ENCODE data around the gene OR2B6. TPM values are rescaled to one million over a fixed set of nuclear protein-coding genes. Genes with fewer than 3 reads are reported as not detected.

The OR2B6 gene
- polyA plus RNA-seq, 2 of the 4 experiments (the other 2 are of a cell fraction), result 0.18 to 0.59 TPM

DNA sequence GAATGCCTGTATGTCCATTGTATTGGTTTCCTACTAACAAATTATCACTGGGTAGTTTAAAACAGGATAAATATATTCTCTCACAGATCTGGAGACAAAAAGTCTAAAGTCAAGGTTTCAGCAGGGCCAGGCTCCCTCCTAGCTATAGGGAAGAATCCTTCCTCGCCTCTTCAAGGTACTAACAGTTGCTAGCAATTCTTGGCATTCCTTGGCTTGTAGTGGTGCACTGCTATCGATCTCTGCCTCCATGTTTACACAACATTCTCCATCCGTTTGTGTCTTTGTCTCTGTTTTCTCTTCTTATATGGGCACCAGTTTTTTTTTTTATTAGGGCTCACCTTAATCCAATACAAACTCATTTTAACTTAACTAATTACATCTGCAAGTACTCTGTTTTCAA, 48.9 kb downstream of the OR2B6 start:
- POLR2A ChIA-PET, result no interaction called here
- H3K9me3 ChIP-seq, result no peaks in the 10 kb centered on the region
- no peak for DNase-seq (ENCODE audit: low read depth in 1 of 2, low spot score in 1 of 2)

More for the DNA sequence above, 48.9 kb downstream of the OR2B6 start:
- H3K4me2 ChIP-seq, result no peak overlapping the region
- CTCF ChIA-PET, result no interaction called here
- H3K4me1 ChIP-seq, result no peaks in the 10 kb centered on the region
- H3K27ac ChIP-seq, result no peak overlapping the region
- FAIRE-seq (no peak), ATAC-seq (no peak)
- 20% methylated on average over 3 of the region's 3 CpGs for WGBS (ENCODE audit: missing lambda C conversion rate)
- TF ChIP-seq ZFP36 (IDR thresholded peaks at IDR 0.05; ENCODE audit: borderline replicate concordance, partially characterized antibody), result no peak
- TF ChIP-seq EHMT2 (IDR thresholded peaks at IDR 0.05; ENCODE audit: low read depth), result no peak
- TF ChIP-seq, protein P1, sequence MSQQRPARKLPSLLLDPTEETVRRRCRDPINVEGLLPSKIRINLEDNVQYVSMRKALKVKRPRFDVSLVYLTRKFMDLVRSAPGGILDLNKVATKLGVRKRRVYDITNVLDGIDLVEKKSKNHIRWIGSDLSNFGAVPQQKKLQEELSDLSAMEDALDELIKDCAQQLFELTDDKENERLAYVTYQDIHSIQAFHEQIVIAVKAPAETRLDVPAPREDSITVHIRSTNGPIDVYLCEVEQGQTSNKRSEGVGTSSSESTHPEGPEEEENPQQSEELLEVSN (IDR thresholded peaks at IDR 0.05; ENCODE audit: borderline replicate concordance, low read depth), result no peak
- no peak for TF ChIP-seq FOSB (CRISPR knock-in tag; IDR thresholded peaks at IDR 0.05)
- TF ChIP-seq, protein P2, sequence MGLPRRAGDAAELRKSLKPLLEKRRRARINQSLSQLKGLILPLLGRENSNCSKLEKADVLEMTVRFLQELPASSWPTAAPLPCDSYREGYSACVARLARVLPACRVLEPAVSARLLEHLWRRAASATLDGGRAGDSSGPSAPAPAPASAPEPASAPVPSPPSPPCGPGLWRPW (IDR thresholded peaks at IDR 0.05), result no peak
- TF ChIP-seq GATA3 (IDR thresholded peaks at IDR 0.05; ENCODE audit: borderline replicate concordance), result no peak
- no peak for TF ChIP-seq RFX5 (IDR thresholded peaks at IDR 0.05)
- no peak for TF ChIP-seq ESRRA (IDR thresholded peaks at IDR 0.05; ENCODE audit: borderline replicate concordance, low read length)
- TF ChIP-seq, protein P3, sequence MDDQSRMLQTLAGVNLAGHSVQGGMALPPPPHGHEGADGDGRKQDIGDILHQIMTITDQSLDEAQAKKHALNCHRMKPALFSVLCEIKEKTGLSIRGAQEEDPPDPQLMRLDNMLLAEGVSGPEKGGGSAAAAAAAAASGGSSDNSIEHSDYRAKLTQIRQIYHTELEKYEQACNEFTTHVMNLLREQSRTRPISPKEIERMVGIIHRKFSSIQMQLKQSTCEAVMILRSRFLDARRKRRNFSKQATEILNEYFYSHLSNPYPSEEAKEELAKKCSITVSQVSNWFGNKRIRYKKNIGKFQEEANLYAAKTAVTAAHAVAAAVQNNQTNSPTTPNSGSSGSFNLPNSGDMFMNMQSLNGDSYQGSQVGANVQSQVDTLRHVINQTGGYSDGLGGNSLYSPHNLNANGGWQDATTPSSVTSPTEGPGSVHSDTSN (IDR thresholded peaks at IDR 0.05), result no peak
- no peak for TF ChIP-seq ZC3H11A (IDR thresholded peaks at IDR 0.05)
- no peak overlapping the region for H3K4me3 ChIP-seq

Other genes starting within 250 kb of the OR2B6 start
- not detected in 2 replicates for gene OR2B2, start 44.8 kb upstream of the OR2B6 start, polyA plus RNA-seq (2011; rRNA removed)
- gene OR2B2, start 44.8 kb upstream of the OR2B6 start, polyA plus RNA-seq (2017; fragmentation: RNase III; extraction: RNeasy Plus Mini Kit Qiagen cat#74134 plus additional on column Dnase treatment), result not detected in 3 replicates
- 0.71 and 0.72 TPM in 2 replicates for gene ZNF165, start 123.3 kb downstream of the OR2B6 start, polyA plus RNA-seq (2011; rRNA removed)
- gene ZNF165, start 123.3 kb downstream of the OR2B6 start, polyA plus RNA-seq (2017; fragmentation: RNase III; extraction: RNeasy Plus Mini Kit Qiagen cat#74134 plus additional on column Dnase treatment), result 0.62 to 0.76 TPM (median 0.63 TPM) in 3 replicates
- gene ZSCAN16, start 167.4 kb downstream of the OR2B6 start, polyA plus RNA-seq (2011; rRNA removed), result 5.5 and 6.0 TPM in 2 replicates
- 5.7 to 6.1 TPM (median 5.8 TPM) in 3 replicates for gene ZSCAN16, start 167.4 kb downstream of the OR2B6 start, polyA plus RNA-seq (2017; fragmentation: RNase III; extraction: RNeasy Plus Mini Kit Qiagen cat#74134 plus additional on column Dnase treatment)
- 8.9 and 16.2 TPM in 2 replicates for gene ZKSCAN8, start 184.6 kb downstream of the OR2B6 start, polyA plus RNA-seq (2011; rRNA removed)
- 6.9 to 8.5 TPM (median 8.4 TPM) in 3 replicates for gene ZKSCAN8, start 184.6 kb downstream of the OR2B6 start, polyA plus RNA-seq (2017; fragmentation: RNase III; extraction: RNeasy Plus Mini Kit Qiagen cat#74134 plus additional on column Dnase treatment)

Measured in A549 (cell line).